Measurements from ENCODE around the gene WNT16.

The WNT16 gene

GRCh38 chr7:121334875-121335648 is 6.3 kb downstream of the WNT16 start:
- TF ChIP-seq, protein P1, sequence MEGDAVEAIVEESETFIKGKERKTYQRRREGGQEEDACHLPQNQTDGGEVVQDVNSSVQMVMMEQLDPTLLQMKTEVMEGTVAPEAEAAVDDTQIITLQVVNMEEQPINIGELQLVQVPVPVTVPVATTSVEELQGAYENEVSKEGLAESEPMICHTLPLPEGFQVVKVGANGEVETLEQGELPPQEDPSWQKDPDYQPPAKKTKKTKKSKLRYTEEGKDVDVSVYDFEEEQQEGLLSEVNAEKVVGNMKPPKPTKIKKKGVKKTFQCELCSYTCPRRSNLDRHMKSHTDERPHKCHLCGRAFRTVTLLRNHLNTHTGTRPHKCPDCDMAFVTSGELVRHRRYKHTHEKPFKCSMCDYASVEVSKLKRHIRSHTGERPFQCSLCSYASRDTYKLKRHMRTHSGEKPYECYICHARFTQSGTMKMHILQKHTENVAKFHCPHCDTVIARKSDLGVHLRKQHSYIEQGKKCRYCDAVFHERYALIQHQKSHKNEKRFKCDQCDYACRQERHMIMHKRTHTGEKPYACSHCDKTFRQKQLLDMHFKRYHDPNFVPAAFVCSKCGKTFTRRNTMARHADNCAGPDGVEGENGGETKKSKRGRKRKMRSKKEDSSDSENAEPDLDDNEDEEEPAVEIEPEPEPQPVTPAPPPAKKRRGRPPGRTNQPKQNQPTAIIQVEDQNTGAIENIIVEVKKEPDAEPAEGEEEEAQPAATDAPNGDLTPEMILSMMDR (IDR thresholded peaks at IDR 0.05; ENCODE audit: low read depth, low read length, missing control alignments): no peak
- no peak overlapping the region for H3K4me3 ChIP-seq (replicated peaks; ENCODE audit: low read depth, low read length)
- no peak for DNase-seq (ENCODE audit: extremely low read depth, low read depth)

- DNase-seq (ENCODE audit: extremely low read depth, low read depth): no peak
- TF ChIP-seq, protein P1 (IDR thresholded peaks at IDR 0.05; ENCODE audit: low read depth, low read length, missing control alignments): no peak
- no peak overlapping the region for H3K4me3 ChIP-seq (replicated peaks; ENCODE audit: low read depth, low read length)
Measured at GRCh38 chr7:121336579-121336978, 7.8 kb downstream of the WNT16 start.

DNA sequence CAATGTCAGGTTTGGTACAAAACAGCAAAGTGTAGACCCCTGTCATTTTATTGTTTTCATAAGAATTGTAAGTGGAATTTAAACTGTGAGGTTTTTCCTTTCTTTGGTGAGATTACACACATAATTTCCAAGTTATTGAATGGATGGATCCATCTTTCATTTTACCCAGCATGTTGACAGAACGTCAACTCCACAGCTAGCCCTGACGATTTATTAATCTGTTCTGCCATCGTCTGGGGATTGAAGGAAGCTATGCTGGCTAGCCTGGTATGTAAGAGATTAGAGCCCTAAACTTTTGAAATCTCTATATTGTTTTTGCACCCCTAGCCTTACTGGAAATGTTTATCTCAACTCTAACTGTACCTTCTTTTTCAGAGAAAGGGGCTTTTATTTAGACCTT is 8.6 kb downstream of the WNT16 start:
- no peak overlapping the region for H3K4me3 ChIP-seq (replicated peaks; ENCODE audit: low read depth, low read length)
- TF ChIP-seq, protein P1 (IDR thresholded peaks at IDR 0.05; ENCODE audit: low read depth, low read length, missing control alignments): no peak
- no peak for DNase-seq (ENCODE audit: extremely low read depth, low read depth)

DNA sequence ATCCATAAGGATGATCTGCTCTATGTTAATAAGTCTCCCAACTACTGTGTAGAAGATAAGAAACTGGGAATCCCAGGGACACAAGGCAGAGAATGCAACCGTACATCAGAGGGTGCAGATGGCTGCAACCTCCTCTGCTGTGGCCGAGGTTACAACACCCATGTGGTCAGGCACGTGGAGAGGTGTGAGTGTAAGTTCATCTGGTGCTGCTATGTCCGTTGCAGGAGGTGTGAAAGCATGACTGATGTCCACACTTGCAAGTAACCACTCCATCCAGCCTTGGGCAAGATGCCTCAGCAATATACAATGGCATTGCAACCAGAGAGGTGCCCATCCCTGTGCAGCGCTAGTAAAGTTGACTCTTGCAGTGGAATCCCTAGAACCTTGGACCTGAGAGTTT is 10.3 kb downstream of the WNT16 start:
- TF ChIP-seq, protein P1 (IDR thresholded peaks at IDR 0.05; ENCODE audit: low read depth, low read length, missing control alignments): no peak
- H3K4me3 ChIP-seq (replicated peaks; ENCODE audit: low read depth, low read length): no peak overlapping the region
- no peak for DNase-seq (ENCODE audit: extremely low read depth, low read depth)

DNA sequence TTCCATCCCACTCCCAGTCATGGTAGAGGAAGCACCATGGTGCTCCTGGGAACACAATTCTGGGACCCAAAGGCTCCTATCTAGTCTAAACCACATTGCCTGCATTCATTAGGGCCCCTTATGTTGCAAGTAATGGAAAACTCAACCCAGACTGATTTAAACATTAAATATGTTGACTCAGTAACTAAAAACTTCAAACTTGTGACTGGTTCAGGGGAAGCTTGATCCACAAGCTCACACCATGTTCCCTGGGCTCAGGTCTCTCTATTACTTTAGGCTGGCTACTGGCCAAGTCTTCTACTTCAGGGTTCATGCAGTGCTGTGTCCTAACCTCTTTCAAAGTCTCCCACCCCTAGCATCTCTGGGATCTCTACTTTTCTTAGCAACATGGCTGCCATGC is 13.1 kb downstream of the WNT16 start:
- TF ChIP-seq, protein P1 (IDR thresholded peaks at IDR 0.05; ENCODE audit: low read depth, low read length, missing control alignments): no peak
- no peak overlapping the region for H3K4me3 ChIP-seq (replicated peaks; ENCODE audit: low read depth, low read length)
- DNase-seq (ENCODE audit: extremely low read depth, low read depth): no peak

GRCh38 chr7:121342631-121343030 is 13.8 kb downstream of the WNT16 start:
- TF ChIP-seq, protein P1 (IDR thresholded peaks at IDR 0.05; ENCODE audit: low read depth, low read length, missing control alignments): no peak
- no peak for DNase-seq (ENCODE audit: extremely low read depth, low read depth)
- no peak overlapping the region for H3K4me3 ChIP-seq (replicated peaks; ENCODE audit: low read depth, low read length)

- no peak overlapping the region for H3K4me3 ChIP-seq (replicated peaks; ENCODE audit: low read depth, low read length)
- DNase-seq (ENCODE audit: extremely low read depth, low read depth): no peak
- TF ChIP-seq, protein P1 (IDR thresholded peaks at IDR 0.05; ENCODE audit: low read depth, low read length, missing control alignments): no peak
Measured at GRCh38 chr7:121343302-121343701, 14.5 kb downstream of the WNT16 start.
